Activated T-cell treated with anti-CD3 and anti-CD28 coated beads for 1 hour (primary cell): Measurements from ENCODE around the gene SLC7A1.

ENCODE experiments used
- DNase-seq: peaks from one replicate; pipeline ENCODE4 v3.0.0-alpha.2; 2020; ENCODE audit warnings: low read depth

SLC7A1 gene

GRCh38 chr13:29489650-29490560, 105.6 kb downstream of the SLC7A1 start:
- DNase-seq = no peak

- DNase-seq = no peak
Observed at GRCh38 chr13:29487466-29488454, 107.7 kb downstream of the SLC7A1 start.

DNA sequence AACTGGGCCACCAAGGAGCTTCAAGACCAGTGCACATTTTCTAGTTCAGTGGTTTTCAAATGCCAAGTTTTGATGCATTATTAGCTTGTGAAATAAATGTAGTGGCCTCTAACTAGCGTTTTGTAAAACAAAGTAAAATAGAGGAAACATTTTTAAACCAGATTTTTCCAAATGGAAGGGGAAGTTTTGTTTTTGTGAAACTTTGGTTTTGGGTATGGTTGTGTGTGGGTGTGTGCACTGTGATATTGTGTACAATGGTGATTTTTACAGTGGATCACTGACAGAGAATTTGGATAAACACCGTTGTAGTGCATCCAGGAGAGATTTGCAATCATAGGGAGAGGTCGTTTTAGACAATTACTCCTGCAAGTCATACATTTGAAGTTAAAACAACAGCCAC, 108.9 kb downstream of the SLC7A1 start:
- no peak for DNase-seq

GRCh38 chr13:29484796-29485195, 110.7 kb downstream of the SLC7A1 start:
- DNase-seq = no peak

DNA sequence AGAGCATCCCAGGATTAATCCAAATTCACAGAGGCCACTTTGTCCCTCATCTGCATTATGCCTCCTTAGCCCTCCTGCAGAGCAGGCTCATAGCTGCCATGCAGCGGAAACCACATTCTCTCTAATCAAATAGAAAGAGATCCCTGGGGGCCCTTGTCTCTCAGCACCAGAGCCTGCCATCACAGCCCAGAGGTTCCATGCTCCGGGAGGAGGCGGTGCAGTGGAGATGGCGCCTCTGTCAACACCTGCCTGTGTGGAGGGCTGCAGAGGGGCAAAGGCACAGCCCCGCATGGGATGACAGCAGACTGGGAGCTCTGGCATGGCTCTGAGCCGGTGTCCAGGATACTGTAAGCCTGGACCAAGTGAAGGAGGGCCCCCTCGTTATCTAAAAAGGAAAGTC, 111.3 kb downstream of the SLC7A1 start:
- no peak for DNase-seq

GRCh38 chr13:29483623-29484022, 111.9 kb downstream of the SLC7A1 start:
- no peak for DNase-seq

DNA sequence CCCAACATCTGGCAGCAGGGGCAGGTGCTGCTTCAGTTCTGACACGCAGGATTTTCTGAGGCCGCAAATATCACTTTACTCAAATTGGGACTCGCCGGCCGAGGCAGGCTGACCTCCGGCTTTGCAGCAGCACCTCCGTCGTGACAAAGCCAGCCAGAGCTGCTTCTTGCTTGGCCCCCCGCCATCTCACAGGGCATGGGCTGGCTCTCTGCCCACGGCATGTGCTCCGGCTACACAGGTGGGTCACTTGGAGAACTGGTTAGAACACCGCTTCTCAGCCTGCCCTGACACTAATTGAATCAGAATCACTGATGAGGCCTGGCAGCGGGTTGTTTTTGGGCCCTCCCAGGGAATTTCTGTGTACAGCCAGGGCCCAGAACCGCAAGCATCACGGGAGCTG, 112.3 kb downstream of the SLC7A1 start:
- DNase-seq = no peak

DNA sequence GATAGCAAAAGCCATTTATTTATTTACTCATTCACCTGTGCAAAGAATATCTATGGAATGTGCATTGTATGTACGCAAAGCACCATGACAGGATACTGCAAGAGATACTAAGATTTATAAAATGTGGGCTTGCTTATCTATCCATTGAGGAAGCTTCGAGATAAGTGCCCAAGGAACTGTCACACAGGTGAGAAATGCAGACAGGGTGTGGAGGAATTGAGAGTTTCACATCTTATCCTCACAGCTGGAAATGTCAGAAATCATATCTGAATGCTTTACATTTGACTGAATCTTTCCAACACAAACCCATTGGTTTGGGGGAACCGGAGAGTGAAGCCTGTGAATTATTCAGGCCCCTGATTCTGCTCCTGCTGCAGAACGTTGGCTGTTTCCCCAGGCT, 113.0 kb downstream of the SLC7A1 start:
- no peak for DNase-seq

- no peak for DNase-seq
Observed at GRCh38 chr13:29481603-29482002, 113.9 kb downstream of the SLC7A1 start.

DNA sequence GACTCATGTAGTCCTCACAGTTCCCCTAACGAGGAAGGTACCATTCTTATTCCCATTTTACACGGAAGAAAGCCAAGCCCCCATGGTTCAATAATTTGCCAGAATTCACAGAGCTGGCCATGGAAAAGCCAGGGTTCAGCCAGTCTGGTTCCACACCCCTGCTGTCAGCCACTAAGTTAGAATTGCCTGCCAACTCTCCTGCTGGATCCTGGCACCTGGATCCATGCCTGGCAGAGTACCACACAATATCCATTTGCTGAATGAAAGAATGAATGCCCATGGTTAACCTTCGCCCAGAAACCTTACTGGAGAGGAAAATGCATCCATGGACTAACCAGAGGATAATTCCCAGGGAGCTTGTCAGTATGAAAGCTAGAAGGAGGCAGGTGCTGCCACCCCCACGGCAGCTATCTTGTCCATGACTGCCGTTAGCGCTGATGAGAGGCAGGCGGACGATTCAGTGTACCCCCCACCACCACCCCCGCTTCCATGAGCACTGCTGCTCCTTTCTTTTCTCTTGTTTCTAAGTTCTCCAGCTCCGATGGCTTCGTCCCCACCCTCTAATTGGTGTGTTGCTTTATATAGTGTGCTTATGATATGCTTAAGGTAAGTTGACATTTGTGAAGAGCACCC, 114.5 kb downstream of the SLC7A1 start:
- no peak for DNase-seq

GRCh38 chr13:29479716-29480492, 115.6 kb downstream of the SLC7A1 start:
- DNase-seq = no peak

- no peak for DNase-seq
Observed at GRCh38 chr13:29476046-29476445, 119.4 kb downstream of the SLC7A1 start.

DNA sequence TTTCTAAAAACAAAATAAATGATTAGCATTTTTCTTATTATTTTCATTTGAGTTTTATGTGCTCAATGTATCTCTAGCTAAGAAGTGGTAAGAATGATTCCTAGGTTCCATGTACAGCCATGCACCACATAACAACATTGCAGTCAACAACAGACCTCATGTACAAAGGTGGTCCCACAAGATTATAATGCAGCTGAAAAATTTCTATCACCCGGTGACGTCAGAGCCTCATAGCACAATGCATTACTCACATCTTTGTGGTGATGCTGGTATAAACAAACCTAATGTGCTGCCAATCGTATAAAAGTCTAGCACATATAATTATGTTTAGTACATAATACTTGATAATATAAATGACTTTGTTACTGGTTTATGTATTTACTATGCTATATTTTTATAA, 120.5 kb downstream of the SLC7A1 start:
- no peak for DNase-seq

DNA sequence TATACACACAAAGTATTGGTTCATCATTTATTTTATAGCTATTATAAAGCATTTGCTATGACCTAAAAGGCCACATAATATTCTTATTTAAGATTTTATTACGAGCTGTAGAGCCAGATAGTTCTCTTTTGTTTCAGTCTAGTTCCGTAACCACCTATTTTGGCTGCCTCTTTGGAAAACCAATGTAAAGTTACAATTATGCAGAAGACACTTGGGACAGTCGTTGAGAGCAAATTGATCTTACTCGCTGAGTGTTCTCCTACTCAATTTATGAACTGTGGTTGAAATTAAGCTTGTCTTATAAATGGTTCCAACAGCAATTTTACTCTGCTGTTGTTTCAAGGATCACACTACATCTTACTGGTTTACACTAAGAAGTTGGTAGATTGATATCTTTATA, 122.3 kb downstream of the SLC7A1 start:
- no peak for DNase-seq

DNA sequence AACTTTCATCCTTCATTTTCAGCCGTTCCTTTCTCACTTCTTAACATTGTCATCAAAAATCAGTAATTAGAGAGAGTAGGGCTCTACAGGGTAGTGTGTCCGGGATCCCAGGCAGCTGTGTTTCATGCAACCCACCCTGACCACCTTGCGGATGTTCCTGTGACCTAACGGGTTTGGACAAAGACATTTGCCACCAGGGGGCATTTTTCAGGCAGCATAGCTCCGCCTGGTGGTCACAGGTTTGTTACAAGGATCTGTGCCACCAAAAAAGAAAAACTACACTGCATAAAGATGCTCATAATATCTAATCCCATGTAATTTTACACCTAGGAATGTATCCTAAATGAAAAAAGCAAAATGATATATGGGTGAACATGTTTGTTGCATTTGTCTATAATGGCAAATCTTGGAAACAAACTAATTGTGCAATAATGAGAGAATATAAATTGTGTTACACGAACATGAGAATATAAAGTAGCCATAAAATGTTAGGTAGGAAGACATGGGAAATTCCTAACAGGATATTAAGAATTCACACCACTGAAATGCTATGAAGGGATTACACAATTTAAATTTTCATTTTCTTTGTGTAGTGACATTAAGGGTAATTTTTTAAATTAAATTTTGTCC, 123.0 kb downstream of the SLC7A1 start:
- peak; percentile 12 for DNase-seq

DNA sequence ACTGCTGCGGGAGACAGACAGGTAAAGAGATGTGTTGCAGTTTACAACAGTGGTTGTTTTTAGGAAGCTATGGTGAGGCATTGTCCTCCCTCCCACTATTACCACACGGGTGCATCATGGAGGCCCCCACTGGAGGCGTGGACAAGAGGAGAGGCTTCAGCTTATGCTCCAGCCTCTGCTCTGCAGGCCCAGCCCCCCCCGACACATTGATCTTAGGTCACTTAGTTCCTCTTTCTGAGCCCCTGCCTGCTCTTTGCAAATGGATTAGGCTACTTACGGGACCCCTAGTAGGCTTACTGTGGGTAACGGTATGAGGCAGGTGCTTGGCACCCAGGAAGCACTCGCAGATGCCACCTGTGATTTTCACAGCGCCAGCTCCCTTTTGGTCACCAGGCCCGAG, 123.9 kb downstream of the SLC7A1 start:
- DNase-seq = no peak

- DNase-seq = no peak
Observed at GRCh38 chr13:29465741-29466293, 129.7 kb downstream of the SLC7A1 start.

DNA sequence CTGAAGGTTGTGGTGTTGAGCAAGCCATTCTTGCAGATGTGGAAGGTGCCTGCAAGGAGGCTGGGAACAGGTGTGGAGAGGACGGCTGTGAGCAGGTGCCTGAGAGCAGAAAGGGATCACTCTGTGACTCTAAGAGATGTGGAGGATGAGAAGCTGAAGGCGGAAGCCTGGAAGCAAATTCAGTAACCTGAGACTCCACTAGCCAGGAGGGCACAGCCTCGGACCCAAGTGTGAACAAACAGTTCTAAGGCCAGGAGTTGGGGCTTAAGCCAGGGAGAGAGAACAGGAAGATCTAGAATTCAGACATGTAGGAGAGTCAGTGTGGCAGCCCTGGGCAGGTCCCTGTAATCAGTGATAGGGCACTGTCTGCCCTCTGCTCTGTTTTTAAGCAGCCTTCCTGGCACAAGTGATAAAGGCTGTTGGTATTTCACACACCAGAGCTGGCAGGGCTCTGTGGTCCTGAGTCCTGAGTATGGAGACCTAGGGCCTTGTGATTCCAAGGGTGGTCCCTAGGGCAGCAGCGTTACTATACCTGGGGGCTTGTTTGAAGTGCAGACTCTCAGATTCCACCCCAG, 131.3 kb downstream of the SLC7A1 start:
- no peak for DNase-seq

- no peak for DNase-seq
Observed at GRCh38 chr13:29459813-29460355, 135.6 kb downstream of the SLC7A1 start.
